ENCODE results near the gene DEGS2.

DNA sequence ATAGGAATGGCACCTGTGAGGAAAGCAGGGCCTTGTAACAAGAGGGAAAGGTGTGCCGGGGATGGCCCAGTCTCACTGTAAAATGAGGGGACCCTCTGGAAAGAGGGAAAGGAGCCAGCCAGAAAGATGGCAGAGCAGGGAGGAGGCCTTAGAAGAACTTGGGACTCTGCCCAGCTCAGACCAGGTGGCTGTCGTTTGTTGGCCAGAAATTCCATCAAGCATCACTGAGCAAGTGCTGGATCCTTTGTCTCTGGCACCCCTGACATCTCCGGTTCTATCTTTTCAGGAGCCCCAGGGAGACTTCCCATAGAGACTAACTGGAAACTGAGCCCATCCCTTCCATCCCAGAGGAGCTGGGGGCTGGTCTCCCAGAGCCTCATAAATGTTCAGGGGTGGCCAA lies 43.3 kb downstream of the DEGS2 start:
- TF ChIP-seq, protein P1, sequence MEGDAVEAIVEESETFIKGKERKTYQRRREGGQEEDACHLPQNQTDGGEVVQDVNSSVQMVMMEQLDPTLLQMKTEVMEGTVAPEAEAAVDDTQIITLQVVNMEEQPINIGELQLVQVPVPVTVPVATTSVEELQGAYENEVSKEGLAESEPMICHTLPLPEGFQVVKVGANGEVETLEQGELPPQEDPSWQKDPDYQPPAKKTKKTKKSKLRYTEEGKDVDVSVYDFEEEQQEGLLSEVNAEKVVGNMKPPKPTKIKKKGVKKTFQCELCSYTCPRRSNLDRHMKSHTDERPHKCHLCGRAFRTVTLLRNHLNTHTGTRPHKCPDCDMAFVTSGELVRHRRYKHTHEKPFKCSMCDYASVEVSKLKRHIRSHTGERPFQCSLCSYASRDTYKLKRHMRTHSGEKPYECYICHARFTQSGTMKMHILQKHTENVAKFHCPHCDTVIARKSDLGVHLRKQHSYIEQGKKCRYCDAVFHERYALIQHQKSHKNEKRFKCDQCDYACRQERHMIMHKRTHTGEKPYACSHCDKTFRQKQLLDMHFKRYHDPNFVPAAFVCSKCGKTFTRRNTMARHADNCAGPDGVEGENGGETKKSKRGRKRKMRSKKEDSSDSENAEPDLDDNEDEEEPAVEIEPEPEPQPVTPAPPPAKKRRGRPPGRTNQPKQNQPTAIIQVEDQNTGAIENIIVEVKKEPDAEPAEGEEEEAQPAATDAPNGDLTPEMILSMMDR (IDR thresholded peaks at IDR 0.05) = no peak
- TF ChIP-seq POLR2A (IDR thresholded peaks at IDR 0.05) = no peak

All from thyroid gland (tissue), 4 donors.